NCI-H446 (cell line): ENCODE results near the gene INHBB.
"Not testable (repeated sequence)": the region's sequence is repeated elsewhere in the genome, so short reads cannot be mapped to it uniquely, and the experiment has no call there.

Experiments used
- DNase-seq, 2 experiments: peaks; one replicate each; lab custom pipeline; 2025; lab: John Stamatoyannopoulos, UW

Gene INHBB

GRCh38 chr2:120316071-120316470 is 29.9 kb upstream of the INHBB start:
- DNase-seq = no peak

GRCh38 chr2:120316528-120317179 is 29.3 kb upstream of the INHBB start:
- no peak for DNase-seq

GRCh38 chr2:120317180-120317533 is 28.8 kb upstream of the INHBB start:
- no peak for DNase-seq

GRCh38 chr2:120317916-120318315 is 28.0 kb upstream of the INHBB start:
- no peak for DNase-seq

GRCh38 chr2:120318626-120319025 is 27.3 kb upstream of the INHBB start:
- peak in 1 of 2 experiments; percentile 8 for DNase-seq

GRCh38 chr2:120319123-120319522 is 26.8 kb upstream of the INHBB start:
- DNase-seq = no peak

GRCh38 chr2:120319686-120320317 is 26.1 kb upstream of the INHBB start:
- DNase-seq = no peak

- DNase-seq = no peak
Measured at GRCh38 chr2:120320318-120320851, 25.6 kb upstream of the INHBB start.

- DNase-seq = not testable (repeated sequence)
Measured at GRCh38 chr2:120320887-120321556, 24.9 kb upstream of the INHBB start.

GRCh38 chr2:120321721-120322284 is 24.1 kb upstream of the INHBB start:
- no peak for DNase-seq

- no peak for DNase-seq
Measured at GRCh38 chr2:120322329-120322728, 23.6 kb upstream of the INHBB start.

- DNase-seq = no peak
Measured at GRCh38 chr2:120323214-120323613, 22.7 kb upstream of the INHBB start.

GRCh38 chr2:120323807-120324399 is 22.0 kb upstream of the INHBB start:
- no peak for DNase-seq

- DNase-seq = no peak
Measured at GRCh38 chr2:120324933-120325332, 21.0 kb upstream of the INHBB start.

- DNase-seq = no peak
Measured at GRCh38 chr2:120326066-120326465, 19.9 kb upstream of the INHBB start.

GRCh38 chr2:120330946-120331822 is 14.8 kb upstream of the INHBB start:
- DNase-seq = no peak

- DNase-seq = no peak
Measured at GRCh38 chr2:120331903-120332302, 14.0 kb upstream of the INHBB start.

- no peak for DNase-seq
Measured at GRCh38 chr2:120332384-120332783, 13.6 kb upstream of the INHBB start.

- DNase-seq = no peak
Measured at GRCh38 chr2:120334068-120334467, 11.9 kb upstream of the INHBB start.

- DNase-seq = no peak
Measured at GRCh38 chr2:120336749-120337148, 9.2 kb upstream of the INHBB start.

- no peak for DNase-seq
Measured at GRCh38 chr2:120338015-120338414, 7.9 kb upstream of the INHBB start.
